Loucy (cell line): ENCODE measurements around the gene WNT2B.

ENCODE experiments used
- H2AFZ ChIP-seq: fragments of 200-600 bp; sonication (generic); 2 replicates; pipeline ENCODE4 v1.6.0; 2016; ENCODE audit warnings: antibody characterized with exemption, mild to moderate bottlenecking, low read length, moderate library complexity
- H3F3A ChIP-seq: fragments of 200-600 bp; 2 replicates; pipeline ENCODE4 v1.6.0; 2016; ENCODE audit warnings: antibody characterized with exemption, low read depth, mild to moderate bottlenecking
- H3K27me3 ChIP-seq: fragments of 200-600 bp; sonication (generic); 2 replicates; pipeline ENCODE4 v1.6.1; 2014; ENCODE audit warnings: low read length, mild to moderate bottlenecking; ENCODE audit not compliant: insufficient read depth, poor library complexity, severe bottlenecking
- H3K36me3 ChIP-seq: fragments of 200-600 bp; sonication (generic); 2 replicates; pipeline ENCODE4 v1.6.1; 2016; ENCODE audit warnings: low read length; ENCODE audit not compliant: insufficient read depth
- H3K4me1 ChIP-seq: fragments of 200-600 bp; sonication (generic); 2 replicates; pipeline ENCODE4 v1.5.1; 2014; ENCODE audit warnings: low read length, mild to moderate bottlenecking; ENCODE audit not compliant: insufficient read depth, poor library complexity, severe bottlenecking
- H3K4me2 ChIP-seq: fragments of 200-600 bp; sonication (generic); 2 replicates; pipeline ENCODE4 v1.6.0; 2014; ENCODE audit warnings: antibody characterized with exemption, low read length, low read depth, mild to moderate bottlenecking; ENCODE audit not compliant: poor library complexity, severe bottlenecking
- H3K4me3 ChIP-seq: fragments of 200-600 bp; sonication (generic); 2 replicates; pipeline ENCODE4 v1.5.1; 2014; ENCODE audit warnings: low read length, mild to moderate bottlenecking, mixed read lengths; ENCODE audit not compliant: poor library complexity, severe bottlenecking
- H3K79me2 ChIP-seq: fragments of 200-600 bp; sonication (generic); 2 replicates; pipeline ENCODE4 v1.6.1; 2014; ENCODE audit warnings: low read length; ENCODE audit not compliant: insufficient read depth
- H3K9ac ChIP-seq: fragments of 200-600 bp; sonication (generic); 2 replicates; pipeline ENCODE4 v1.6.0; 2014; ENCODE audit warnings: mild to moderate bottlenecking, low read depth, low read length, moderate library complexity; ENCODE audit not compliant: poor library complexity, severe bottlenecking
- H3K9me2 ChIP-seq: fragments of 200-600 bp; sonication (generic); replicated peaks from 2 replicates; pipeline ENCODE4 v1.6.1; 2016; ENCODE audit warnings: low read depth, low read length, mixed read lengths
- H3K9me3 ChIP-seq: fragments of 200-600 bp; sonication (generic); 2 replicates; pipeline ENCODE4 v1.6.1; 2014; ENCODE audit warnings: mild to moderate bottlenecking, antibody characterized with exemption, low read length, low read depth; ENCODE audit not compliant: insufficient read depth
- H4K20me1 ChIP-seq: fragments of 200-600 bp; sonication (generic); 2 replicates; pipeline ENCODE4 v1.6.0; 2014; ENCODE audit warnings: antibody characterized with exemption, low read length, mild to moderate bottlenecking; ENCODE audit not compliant: insufficient read depth, poor library complexity, severe bottlenecking
- CTCF ChIP-seq: fragments of 200-600 bp; sonication (generic); conservative IDR thresholded peaks from 2 replicates; pipeline ENCODE4 v1.5.1; 2014; ENCODE audit warnings: mild to moderate bottlenecking, antibody characterized with exemption, low read length
- EZH2phosphoT487 ChIP-seq: fragments of 200-600 bp; IDR thresholded peaks from 2 replicates; pipeline ENCODE4 v1.6.1; 2018; ENCODE audit warnings: antibody characterized with exemption, mild to moderate bottlenecking, moderate library complexity, borderline replicate concordance

The WNT2B gene

GRCh38 chr1:112504001-112504660 is 4.6 kb upstream of the WNT2B start:
- Histone ChIP-seq H3F3A (no peaks in the 10 kb centered on the region; the same call in 1 of the 2 replicates), H3K36me3 (no peaks in the 10 kb centered on the region), H2AFZ (no peak overlapping the region), H4K20me1 (no peaks in the 10 kb centered on the region), H3K9me3 (no peaks in the 10 kb centered on the region), H3K27me3 (peaks cover 4% of the 10 kb centered on the region), H3K79me2 (no peaks in the 10 kb centered on the region), H3K9ac (no peak overlapping the region), H3K4me2 (no peak overlapping the region), H3K4me3 (no peak overlapping the region), H3K9me2 (no peaks in the 10 kb centered on the region), H3K4me1 (peaks cover 4% of the 10 kb centered on the region)
- TF ChIP-seq CTCF (no peak), EZH2phosphoT487 (no peak)

DNA sequence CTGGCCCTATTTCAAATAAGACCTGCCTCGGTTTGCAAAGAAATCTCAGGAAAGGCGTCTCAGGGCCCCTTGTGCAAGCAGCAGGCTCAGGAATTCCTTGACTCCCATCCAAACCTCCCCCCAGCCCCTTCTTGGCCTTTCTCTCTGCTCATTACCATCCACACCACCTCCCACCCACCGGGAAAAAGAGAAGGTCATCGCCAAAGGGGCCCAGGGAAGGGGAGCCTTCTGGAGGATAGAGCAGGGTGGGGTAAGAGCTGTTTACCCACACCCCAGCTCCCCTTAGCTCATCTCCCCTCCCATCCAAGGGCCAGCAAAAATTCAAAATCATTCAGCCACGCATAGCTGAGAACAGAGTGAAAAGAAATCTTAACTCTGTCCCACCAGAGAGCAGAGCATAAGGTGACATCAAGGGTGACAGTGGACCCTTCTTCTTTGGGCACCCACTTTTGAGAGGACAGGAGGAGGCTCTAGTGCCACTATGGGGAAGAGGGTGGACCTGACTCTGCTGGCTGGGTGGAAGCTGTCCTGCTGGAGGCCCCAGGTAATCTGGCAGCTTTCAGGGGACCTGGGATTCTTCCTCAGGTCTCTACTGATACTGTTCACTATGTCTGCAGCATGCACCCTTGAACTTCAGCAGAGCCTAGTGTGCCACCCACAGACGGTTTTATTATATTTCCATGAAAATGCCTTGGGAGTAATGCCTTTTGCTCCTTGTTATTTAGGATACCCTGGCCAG is 3.9 kb upstream of the WNT2B start:
- H3F3A ChIP-seq: no peaks in the 10 kb centered on the region; the same call in 1 of the 2 replicates
- TF ChIP-seq CTCF (no peak), EZH2phosphoT487 (no peak)
- no peaks in the 10 kb centered on the region for H4K20me1 ChIP-seq
- H2AFZ ChIP-seq: no peak overlapping the region
- H3K9me2 ChIP-seq: no peaks in the 10 kb centered on the region
- H3K79me2 ChIP-seq: no peaks in the 10 kb centered on the region
- peaks cover 4% of the 10 kb centered on the region for H3K4me1 ChIP-seq
- no peak overlapping the region for H3K4me3 ChIP-seq
- no peaks in the 10 kb centered on the region for H3K9me3 ChIP-seq
- peaks cover 4% of the 10 kb centered on the region for H3K27me3 ChIP-seq
- H3K36me3 ChIP-seq: no peaks in the 10 kb centered on the region
- no peak overlapping the region for H3K9ac ChIP-seq
- H3K4me2 ChIP-seq: no peak overlapping the region

GRCh38 chr1:112505400-112505785 is 3.4 kb upstream of the WNT2B start:
- no peaks in the 10 kb centered on the region for H3K79me2 ChIP-seq
- H4K20me1 ChIP-seq: no peaks in the 10 kb centered on the region
- no peaks in the 10 kb centered on the region for H3K9me3 ChIP-seq
- H3F3A ChIP-seq: no peaks in the 10 kb centered on the region; the same call in 1 of the 2 replicates
- peaks cover 4% of the 10 kb centered on the region for H3K27me3 ChIP-seq
- H3K4me1 ChIP-seq: peaks cover 4% of the 10 kb centered on the region
- TF ChIP-seq EZH2phosphoT487 (no peak), CTCF (no peak)
- H3K9me2 ChIP-seq: no peaks in the 10 kb centered on the region
- H3K4me2 ChIP-seq: no peak overlapping the region
- no peak overlapping the region for H3K9ac ChIP-seq
- no peak overlapping the region for H2AFZ ChIP-seq
- H3K36me3 ChIP-seq: no peaks in the 10 kb centered on the region
- no peak overlapping the region for H3K4me3 ChIP-seq
